CD4-positive, alpha-beta T cell treated with Interleukin-15 for 1 hour (primary cell): ENCODE data around the gene TMEM89.

Source experiments
- DNase-seq: peaks from one replicate; pipeline ENCODE4 v3.0.0-alpha.2; 2020

TMEM89 gene

GRCh38 chr3:48641396-48641795 is 19.8 kb upstream of the TMEM89 start:
- DNase-seq: no peak

- no peak for DNase-seq
These were observed 18.5 kb upstream of the TMEM89 start for GRCh38 chr3:48639944-48640606.

- no peak for DNase-seq
These were observed 15.7 kb upstream of the TMEM89 start for GRCh38 chr3:48637305-48637704.

GRCh38 chr3:48636149-48636655 is 14.6 kb upstream of the TMEM89 start:
- no peak for DNase-seq

GRCh38 chr3:48635222-48636021 is 13.9 kb upstream of the TMEM89 start, which contains the start of gene SLC26A6:
TSS of gene SLC26A6 (minus strand) at chr3:48635461. CDS start at chr3:48635393, 68 bp downstream.
- peak; percentile 91 for DNase-seq

GRCh38 chr3:48634661-48635221 is 13.2 kb upstream of the TMEM89 start:
- DNase-seq: no peak

- no peak for DNase-seq
These were observed 12.2 kb upstream of the TMEM89 start for GRCh38 chr3:48633743-48634142.

GRCh38 chr3:48633256-48633655 is 11.7 kb upstream of the TMEM89 start:
- DNase-seq: no peak

GRCh38 chr3:48631516-48632448 is 10.2 kb upstream of the TMEM89 start:
- no peak for DNase-seq

GRCh38 chr3:48630833-48631232 is 9.3 kb upstream of the TMEM89 start:
- DNase-seq: no peak

GRCh38 chr3:48630407-48630806 is 8.8 kb upstream of the TMEM89 start:
- DNase-seq: no peak

GRCh38 chr3:48629894-48630293 is 8.3 kb upstream of the TMEM89 start:
- no peak for DNase-seq

GRCh38 chr3:48628277-48629017 is 6.9 kb upstream of the TMEM89 start:
- DNase-seq: no peak

- DNase-seq: no peak
These were observed 4.0 kb upstream of the TMEM89 start for GRCh38 chr3:48625600-48625999.

- no peak for DNase-seq
These were observed 3.2 kb upstream of the TMEM89 start for GRCh38 chr3:48624767-48625166.

- DNase-seq: no peak
These were observed 2.4 kb upstream of the TMEM89 start for GRCh38 chr3:48623851-48624547.

- no peak for DNase-seq
These were observed 1.7 kb downstream of the TMEM89 start for GRCh38 chr3:48619541-48620524.

GRCh38 chr3:48617559-48617958 is 4.0 kb downstream of the TMEM89 start:
- DNase-seq: no peak

- no peak for DNase-seq
These were observed 7.5 kb downstream of the TMEM89 start for GRCh38 chr3:48614044-48614443.

GRCh38 chr3:48612309-48612708 is 9.3 kb downstream of the TMEM89 start:
- DNase-seq: no peak
